GM19372 (cell line): ENCODE data around the gene SDK1.

Experiments used
- ATAC-seq: cut with Tn5 transposase; IDR thresholded peaks from one replicate; pipeline ENCODE4 v1.9.1; 2021; ENCODE audit warnings: mild to moderate bottlenecking, low read depth, moderate library complexity; ENCODE audit not compliant: unreplicated experiment

Gene SDK1

DNA sequence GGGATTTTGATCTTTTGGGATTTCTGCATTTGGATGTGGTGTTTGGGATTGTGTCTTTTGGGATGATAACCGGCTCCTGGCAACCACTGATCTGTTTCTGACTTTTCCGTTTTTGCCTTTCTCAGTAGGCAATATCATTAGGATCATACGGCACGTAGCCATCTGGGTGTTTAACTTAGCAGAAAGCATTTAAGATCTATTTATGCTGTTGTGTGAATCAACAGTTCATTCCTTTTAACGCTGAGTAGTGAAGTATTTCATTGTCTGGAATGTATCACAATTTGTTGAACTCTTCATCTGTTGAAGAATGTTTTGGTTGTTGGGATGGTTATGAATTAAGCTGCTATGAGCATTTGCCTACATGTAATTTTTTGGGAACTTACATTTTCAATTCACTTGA, 459.6 kb downstream of the SDK1 start:
- ATAC-seq, result no peak

DNA sequence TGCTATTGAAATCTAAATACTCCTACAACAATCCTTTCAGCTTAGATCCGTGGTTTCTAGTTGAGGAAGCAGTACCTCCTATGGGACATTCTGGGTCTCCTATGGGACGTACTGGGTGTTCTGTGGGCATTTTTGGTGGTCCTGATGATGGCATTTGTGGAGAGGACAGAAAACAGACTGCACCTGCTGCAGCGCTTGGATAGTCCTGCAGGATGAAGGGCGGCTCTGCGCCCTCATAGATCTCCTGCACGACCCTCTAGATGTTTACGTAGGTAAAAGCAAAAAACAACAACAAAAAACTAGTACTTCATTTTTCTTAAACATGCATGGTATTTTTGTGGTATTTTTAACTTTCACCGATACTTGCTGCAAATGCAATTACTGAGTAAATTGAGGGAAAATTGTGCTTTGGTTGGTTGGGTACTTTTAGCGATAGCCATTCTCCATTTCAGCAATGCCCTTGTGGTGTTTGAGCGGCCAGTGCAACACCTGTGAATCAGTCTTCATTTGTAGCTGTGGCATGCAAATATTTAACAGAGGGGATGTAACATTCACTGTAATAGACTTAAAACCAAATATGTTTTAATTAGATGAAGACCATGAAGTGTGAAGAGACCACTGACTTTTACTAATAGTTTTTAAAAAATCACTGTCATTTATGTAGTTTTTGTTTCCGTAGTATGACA, 461.2 kb downstream of the SDK1 start:
- no peak for ATAC-seq

DNA sequence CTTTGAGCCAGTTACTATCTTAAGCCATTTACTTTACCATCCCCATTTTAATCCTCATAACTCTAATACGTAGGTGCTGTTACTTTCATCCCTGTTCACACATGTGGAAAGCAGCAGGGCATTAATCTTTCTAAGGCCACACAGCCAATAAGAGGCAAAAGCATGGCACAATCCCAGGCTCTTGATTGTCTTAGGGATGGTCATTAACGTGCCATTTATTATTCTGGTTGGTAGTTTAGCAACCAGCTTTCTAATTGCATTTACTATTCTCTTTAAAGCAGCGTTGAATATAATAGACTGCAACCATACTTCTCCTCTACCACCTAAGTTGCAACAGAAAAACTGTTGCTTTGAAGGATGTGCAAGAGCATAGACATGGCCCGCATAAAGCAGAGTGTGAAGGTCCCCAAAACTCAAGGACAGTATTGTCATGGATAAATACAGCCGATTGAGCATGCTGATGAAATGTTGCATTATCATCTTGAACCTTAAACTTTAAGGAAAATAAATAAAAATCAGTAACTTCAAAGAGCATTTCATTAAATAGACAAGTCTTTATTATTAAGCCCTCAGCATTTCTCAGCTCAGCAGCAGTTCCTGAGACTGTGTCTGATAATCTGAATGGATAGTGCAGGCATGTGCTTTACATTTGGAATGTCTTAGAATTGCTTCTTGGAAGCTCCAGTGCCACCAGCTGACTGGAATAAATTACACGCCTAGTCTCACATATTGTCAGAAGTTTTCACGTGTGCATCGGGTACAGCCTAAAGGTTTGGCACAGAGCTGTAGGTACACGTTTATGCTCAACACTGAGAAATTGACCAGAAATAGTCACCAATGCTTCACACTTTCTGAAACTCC, 467.1 kb downstream of the SDK1 start:
- ATAC-seq, result no peak

DNA sequence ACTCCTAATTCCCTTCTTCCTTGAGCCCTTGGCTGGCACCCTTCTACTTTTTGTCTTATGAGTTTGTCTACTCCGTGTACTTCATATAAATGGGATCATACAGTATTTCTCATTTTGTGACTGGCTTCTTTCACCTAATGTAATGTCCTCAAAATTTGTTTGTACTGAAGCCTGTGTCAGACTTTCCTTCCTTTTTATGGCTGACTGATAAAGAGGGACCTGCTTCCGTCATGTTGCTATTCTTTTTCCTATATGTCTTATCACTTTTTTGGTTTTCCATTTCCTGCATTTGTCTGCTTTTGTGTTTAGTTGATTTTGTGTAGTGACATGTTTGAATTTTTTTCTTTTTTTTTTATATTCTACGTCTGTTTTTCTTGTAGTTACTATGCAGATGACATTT, 470.9 kb downstream of the SDK1 start:
- ATAC-seq, result no peak

DNA sequence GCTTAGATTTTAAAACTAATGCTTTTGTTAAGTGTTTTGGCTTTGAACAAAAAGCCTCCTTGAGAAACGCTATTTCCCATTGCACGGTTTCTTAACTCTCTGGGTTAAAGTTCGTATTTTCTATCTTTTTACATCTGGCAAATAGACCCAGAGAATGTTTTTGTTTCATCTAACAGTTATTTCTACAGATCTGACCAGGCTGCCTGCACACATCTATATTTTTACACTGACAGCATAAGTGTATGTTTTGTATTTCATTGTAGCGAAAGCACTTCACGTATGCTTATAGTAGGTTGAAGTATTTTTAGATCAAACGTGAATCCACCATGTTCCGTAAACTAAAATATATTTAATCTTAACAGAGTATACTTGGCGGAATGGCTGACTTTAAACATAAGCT, 477.3 kb downstream of the SDK1 start:
- ATAC-seq, result no peak

DNA sequence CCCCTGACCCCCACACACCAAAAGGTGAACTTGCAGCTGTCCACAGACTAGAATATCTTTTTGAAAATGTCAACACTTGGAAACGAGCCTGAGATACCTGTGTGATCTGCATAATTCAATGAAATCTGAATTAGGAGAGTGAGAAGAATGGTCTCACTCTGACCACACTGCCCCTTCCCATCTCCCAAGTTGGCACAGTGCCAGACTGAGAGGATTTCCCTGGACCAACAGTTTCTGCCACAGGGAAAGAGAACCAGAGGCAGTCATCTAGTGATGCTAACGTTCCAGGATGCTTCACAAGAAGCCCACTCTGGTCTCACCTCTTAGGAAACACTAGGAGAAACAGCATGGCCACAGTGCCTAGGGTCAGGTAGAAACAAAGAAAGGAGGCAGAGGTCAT, 479.0 kb downstream of the SDK1 start:
- no peak for ATAC-seq

DNA sequence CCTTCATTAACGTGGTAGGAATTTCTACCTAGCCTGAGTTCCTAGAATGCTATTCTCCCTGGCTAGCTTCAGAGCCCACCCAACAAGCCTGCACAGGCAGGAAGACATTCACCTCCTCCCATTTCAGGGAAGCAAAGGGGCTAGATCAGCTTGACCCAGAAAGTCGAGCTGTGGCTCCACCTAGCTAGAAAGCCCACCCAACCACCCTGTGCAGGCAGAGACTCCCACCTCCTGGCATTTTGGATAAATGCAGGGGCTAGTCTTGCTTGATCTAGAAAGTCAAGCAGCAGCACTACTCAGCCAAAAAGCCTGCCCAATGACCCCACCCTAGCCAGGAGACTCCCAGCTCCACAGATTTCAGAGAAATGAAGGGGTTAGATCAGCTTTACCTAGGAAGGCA, 479.5 kb downstream of the SDK1 start:
- ATAC-seq, result no peak

DNA sequence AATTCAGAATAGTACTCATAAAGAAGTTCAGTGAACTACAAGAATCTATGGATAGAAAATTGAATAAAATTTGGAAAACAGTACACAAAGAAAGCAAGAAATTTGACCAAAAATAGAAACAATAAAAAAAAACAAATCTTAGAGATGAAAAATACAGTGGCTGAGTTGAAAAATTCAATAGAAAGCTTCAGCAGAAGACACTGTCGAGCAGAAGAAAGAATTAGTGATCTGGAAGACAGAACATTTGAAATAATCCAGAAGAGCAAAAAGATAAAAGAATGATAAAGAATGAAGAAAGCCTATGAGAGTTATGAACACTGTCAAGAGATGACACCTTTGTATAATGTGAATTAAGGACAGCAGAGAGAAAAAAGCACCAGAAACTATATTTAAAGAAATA, 480.6 kb downstream of the SDK1 start:
- ATAC-seq, result no peak

DNA sequence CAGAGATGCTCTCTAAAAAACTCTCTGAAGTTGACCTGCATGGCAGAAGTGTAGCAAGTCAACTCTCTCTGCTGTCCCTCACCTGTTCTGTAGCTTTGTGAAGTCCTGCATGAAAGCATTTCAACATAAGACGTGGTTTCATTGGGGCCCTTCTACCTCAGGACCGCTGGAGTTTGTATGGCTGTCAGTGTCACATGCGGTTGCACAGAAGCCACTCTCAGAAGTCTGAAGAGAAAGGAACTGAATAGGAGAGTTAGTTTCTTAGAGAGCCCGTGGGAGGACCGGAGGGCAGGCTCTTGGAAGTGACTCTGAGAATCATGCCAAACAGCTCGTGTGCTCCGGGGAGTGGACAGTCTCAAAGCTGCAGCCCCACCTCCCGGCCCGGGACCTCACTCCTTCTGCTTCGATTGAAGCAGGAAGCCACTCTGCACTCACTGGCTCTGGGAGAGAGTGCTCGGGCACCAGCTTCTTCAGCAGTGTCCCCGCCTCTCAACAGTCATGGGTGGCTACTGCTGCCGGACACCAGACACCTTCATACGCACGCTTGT, 486.7 kb downstream of the SDK1 start:
- no peak for ATAC-seq

DNA sequence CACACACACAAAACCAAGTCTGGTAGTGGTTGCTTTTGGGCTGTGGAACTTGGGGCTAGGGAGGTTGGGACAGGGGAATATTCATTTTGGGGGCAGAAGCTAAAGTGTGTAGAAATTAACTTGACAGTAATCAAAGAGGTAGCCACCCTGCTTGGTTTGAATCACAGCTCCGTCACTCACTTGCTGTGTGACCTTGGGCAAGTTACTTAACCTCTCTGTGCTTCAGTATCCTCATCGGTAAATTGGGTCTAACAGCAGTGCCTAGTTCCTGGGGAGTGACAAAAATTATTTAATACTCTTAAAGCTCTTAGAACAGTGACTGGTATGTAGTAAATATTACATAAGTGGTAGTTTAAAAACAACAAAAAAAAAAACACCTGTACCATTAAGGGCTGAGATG, 489.8 kb downstream of the SDK1 start:
- ATAC-seq, result no peak

DNA sequence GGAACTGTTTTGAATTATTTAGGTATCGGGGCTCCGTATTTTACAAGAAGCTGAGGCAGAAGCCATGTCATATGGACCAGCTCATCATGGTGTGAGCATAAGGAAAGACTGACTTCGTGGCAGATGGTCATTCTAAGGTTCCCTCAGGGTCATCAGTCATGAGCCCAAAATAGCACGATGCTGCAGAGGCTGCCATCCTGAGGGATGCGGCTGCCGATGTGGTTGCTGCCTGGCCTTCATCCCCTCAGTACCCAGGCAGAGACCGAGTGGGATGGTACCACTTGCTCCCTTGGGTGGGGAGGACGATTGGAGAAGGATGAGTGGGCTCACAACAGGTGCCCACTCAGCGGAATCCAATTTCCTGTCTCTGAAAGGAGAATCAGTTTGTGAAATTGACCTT, 490.3 kb downstream of the SDK1 start:
- no peak for ATAC-seq

DNA sequence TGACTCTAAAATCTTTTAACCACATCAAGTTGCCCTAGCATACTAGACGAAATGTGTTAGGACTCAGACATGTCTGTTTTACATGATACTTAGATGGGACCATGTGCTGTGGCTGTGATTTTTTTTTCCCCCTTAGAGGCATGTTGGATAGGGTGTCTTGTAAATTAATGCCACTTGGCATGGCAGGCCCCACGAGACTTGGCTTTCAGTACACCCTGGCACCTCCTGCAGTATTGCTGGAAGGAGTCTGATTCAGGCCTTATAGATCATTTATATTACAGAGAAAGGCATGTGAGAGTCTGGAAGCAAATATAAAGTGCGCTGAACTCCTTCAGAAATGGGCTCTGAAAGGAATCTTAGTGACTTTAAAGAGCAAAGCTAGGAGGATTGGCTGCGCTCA, 494.1 kb downstream of the SDK1 start:
- ATAC-seq, result no peak

DNA sequence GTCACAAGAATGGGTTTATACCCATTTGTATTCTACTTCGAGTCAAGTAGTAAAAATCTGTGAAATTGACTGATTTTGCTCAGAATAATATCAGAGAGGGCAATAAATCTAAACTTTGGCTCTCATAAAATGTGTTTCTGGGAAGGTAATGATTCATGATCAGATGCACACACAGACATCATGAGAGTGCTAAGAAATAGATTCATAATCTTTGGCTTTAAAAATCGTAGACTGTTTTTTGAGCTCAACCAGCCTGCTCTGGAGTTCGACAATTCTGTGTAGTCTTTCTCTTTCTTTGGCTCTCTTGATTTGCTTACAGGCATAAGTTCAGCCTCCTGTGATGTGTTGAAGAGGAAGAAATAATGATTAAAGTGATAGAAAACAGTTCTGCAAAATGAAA, 494.7 kb downstream of the SDK1 start:
- no peak for ATAC-seq

DNA sequence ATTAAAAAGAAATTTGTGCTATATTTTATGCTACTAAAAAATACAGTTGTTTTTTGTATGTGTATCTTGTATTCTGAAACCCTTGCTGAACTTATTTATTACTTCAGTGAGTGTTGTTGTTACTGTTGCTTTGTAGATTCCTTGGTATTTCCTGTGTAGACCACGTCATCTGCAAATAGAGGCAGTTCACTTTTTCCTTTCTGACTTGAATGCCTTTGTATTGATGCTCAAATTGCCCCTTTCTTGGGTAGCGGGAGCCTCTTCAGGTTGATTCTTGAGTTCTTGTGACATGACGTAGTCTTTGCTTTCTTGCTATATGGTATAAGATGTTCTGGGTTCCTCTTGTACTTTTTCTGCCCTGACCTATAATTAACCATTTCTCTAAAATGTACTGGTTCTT, 504.1 kb downstream of the SDK1 start:
- no peak for ATAC-seq

DNA sequence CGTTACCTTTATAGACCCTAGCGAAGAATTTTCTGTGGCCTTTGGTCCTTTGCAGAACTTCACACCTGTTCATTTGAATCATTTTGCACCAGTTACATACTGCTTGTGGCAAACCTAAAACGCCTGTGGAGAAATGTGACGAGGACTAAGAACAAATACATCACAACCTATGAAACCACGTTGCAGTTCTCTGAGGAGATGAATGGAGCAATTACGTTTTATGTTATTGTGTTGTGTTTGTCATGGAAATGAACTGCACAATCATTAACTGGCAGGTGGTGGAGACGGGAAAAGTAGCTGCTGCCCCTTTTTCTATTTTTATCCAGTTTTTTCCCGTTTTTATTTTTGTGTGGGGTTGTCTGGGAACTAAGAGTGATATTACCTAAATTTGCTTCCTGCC, 505.5 kb downstream of the SDK1 start:
- no peak for ATAC-seq

DNA sequence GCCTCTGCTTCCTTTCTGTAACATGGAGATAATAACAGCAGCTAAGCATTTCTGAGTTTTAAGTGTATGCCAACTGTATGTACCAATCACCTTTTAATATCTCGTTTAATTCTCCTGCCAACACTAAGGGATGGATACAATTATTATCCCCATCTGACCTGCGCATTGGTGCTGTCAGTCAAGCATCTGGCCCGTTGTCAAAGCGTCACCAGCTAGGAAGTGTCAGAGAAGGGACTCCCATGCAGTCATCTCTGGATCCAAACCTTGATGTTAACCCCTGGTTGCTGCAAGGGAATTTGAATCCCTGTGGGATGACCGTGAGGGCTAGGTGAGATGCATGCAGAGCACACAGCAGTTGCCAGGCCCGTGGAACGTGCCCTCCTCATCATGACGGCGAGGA, 506.8 kb downstream of the SDK1 start:
- no peak for ATAC-seq

DNA sequence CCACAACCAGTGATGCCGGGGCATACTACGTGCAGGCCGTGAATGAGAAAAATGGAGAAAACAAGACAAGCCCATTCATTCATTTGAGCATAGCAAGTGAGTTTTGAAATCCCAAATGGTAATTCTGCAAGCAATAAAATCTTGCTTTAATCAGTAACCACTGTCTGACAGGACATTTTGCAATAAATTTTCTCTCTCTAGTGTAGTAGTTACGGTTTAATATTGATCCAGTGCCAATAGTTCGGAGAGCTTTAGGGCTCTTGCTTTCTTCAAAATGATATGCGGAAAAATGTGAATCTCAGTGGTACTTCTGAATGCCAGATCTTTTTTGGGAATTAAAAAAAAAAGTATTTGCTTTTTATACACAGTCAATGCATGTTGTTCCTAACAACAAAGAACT, 520.4 kb downstream of the SDK1 start:
- no peak for ATAC-seq

DNA sequence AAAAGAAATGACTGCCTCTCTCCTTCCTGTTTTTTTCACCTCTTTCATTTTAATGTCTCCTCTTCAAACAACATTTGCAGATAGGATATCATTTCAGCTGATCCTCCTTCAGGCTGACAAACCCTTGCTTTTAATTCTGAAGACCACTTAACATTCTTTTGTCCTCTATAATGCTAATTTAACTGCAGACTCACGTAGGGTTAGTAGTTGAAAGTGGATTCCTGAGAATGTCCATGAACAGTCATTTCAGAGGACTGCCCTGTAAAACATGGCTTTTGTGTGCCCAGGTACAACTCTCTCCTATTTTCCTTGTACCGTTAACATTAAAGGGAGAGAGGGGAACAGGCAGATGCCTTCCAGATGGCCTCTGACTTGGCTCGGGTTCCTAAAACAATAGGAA, 524.4 kb downstream of the SDK1 start:
- no peak for ATAC-seq

DNA sequence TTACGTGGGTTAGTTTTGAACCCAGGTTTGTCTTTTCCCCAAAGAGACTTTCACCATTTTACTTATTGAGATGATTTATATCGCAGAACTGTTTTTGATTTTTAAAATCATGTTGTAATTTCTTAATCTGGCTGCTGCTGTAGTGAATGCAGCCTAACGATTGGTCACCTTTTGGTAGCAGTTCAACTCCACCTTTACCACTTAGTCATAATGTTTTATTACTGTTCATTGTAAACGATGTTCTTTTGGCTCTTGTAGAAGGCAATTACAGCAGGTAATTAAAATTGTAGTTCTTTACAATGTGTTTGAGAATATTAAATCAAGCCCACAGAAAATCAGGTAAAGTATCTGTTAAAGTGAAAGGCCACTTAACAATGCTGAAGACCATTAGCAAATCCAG, 531.1 kb downstream of the SDK1 start:
- no peak for ATAC-seq

DNA sequence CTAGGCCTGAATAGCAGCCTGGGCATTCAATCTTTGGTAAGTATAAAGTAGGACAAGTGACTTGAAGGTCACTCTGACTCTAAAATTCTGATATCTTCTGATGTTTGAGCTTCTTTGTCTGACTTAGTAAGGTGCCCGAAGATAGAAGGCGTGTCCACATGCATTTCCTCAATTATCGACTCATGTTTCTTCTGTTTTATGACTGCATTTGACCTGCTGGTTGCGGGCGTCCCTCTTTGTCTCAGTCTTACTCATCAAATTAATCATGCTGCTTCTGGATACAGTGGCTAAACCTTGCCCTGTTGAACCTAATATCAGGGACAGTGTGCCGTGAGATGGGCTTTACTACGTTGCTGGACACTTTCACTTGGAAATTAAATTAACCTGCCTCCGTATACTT, 534.1 kb downstream of the SDK1 start:
- no peak for ATAC-seq

DNA sequence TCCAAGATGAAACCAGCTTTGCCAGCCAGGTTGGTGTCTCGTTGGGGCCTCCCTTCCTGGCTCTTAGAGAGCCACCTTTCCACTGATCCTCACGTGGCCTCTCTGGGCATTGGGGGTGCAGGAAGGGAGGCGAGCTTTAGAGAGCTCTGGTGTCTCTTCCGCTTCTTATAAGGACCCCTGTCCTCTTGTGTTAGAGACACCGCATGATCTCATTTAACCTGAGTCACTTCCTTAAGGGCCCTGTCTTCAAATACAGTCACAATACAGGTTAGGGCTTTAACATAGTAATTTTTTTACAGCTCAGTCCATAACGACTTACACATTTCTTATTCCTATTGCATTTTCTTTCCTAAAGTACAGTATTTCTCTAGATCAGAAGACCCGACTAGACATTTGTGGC, 535.8 kb downstream of the SDK1 start:
- ATAC-seq, result no peak
